ENCODE data around the gene YJEFN3.

GRCh38 chr19:19502808-19503602 lies 25.7 kb upstream of the YJEFN3 start:
- TF ChIP-seq CTCF (IDR thresholded peaks at IDR 0.05) = no peak
- TF ChIP-seq POLR2A (IDR thresholded peaks at IDR 0.05) = no peak

Data from esophagus squamous epithelium (tissue), 4 donors.